HS-27A (cell line): ENCODE results near the gene LZTFL1.

Source experiments
- DNase-seq: peaks from one replicate; pipeline ENCODE4 v3.0.0-alpha.2; 2012; ENCODE audit warnings: low read depth, missing footprints

Gene LZTFL1, protein sequence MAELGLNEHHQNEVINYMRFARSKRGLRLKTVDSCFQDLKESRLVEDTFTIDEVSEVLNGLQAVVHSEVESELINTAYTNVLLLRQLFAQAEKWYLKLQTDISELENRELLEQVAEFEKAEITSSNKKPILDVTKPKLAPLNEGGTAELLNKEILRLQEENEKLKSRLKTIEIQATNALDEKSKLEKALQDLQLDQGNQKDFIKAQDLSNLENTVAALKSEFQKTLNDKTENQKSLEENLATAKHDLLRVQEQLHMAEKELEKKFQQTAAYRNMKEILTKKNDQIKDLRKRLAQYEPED

GRCh38 chr3:45841757-45842491 lies at the start of gene LZTFL1:
Gene LZTFL1, minus strand, starts transcription at chr3:45842119. Its CDS starts 128 bp downstream, at chr3:45841991.
- peak; percentile 90 for DNase-seq

DNA sequence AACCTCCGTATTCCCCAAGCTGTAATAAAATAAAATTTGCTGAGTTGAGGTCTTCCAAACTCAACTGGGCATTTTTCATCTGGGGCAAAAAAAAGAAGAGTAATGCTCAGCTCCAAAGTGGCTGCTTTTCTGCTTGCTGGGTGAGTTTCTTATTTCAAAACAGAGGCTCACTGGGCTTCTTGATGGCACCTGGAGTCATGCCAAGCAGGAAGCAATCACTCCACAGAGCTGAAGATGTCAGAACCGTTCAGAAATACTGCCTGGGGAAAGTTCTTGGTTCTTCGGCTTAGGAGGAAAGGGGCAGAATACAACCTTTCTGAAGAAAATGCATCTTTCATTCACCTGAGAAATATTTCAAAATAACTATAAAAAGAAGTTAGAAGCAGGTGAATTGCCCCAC lies 48.5 kb upstream of the LZTFL1 start:
- DNase-seq, result no peak

DNA sequence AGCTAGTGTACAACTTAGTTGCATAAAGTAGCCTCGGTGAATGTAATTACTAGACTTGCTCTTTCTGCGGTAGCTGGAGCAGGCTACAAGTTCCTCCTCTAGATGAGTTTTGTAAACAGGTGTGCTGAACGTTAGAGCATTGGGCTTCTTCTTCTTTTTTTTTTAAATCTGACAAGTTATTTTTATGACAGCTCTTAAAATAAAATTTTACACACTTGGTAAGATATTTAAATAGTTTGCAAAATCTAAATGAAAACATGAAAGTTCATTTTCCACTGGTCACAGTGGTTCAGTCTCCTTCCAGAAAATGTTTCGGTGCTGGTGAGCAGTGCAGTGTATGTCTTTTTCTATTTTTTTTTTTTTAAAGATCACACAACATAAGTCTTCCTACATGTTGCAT lies 47.4 kb upstream of the LZTFL1 start:
- no peak for DNase-seq

- DNase-seq, result no peak
Measured at GRCh38 chr3:45887759-45888511, 46.0 kb upstream of the LZTFL1 start.

DNA sequence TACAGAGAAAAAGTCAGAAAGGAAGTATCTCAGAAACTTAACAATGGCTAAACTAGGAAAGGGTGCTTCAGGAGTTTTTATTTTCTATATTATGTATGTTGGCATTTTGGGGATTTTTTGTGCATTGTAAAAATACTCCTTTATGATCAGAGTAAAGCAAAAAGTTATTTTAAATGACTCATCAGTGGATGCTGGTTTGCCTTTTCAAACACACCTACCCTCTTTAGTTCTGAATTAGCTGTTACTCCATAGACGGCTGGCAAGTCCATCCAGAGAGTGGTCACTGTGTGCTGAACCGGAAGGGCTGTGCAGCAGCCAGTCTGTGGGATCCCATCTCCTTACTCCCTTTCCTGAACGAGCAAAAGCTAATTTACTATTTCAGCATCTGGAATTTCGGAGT lies 45.4 kb upstream of the LZTFL1 start:
- no peak for DNase-seq

- no peak for DNase-seq
Measured at GRCh38 chr3:45885979-45886705, 44.2 kb upstream of the LZTFL1 start, which contains the start of gene CCR9. Gene CCR9, plus strand, starts transcription at chr3:45886543. Its CDS starts 8,391 bp downstream, at chr3:45894934.

DNA sequence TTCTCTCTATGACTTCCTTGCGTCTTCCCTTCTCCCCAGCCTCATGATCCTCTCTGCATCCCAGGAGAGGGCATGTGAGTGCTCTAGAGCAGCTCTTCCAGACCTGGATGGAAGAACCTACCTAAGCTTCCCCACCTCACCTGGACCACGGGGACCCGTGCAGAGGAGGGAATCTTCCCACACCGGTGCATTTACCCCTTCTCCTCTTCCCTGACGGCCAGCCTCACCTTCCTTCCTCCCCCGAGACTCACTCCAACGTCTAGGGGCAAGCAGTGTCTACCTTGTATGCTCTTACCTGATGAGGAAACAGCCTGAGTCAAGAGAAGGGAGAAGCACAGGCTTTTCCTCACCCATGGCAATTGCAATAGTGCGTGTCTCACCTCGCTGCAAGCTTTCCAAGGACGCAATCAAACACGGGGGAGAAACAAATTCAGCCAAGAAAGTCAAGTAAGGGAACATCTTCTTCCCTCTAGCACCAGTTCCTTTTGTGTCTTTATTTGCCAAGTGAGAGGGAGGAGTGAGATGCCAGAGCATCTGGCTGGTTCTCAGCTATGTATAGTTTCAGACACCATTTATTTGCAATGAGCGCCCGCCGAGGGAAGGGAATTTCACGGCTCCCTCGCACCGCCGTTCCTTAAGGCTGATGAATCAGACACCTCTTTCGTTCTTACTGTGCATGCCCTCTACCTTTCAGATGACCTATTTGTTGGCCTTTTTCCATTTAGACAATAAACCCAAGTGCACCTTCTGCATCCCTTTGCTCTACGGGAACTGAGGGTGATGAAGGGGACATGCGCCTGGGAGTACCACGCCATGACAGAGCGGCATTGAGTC lies 42.7 kb upstream of the LZTFL1 start:
- no peak for DNase-seq

- no peak for DNase-seq
Measured at GRCh38 chr3:45881078-45882022, 39.4 kb upstream of the LZTFL1 start.

DNA sequence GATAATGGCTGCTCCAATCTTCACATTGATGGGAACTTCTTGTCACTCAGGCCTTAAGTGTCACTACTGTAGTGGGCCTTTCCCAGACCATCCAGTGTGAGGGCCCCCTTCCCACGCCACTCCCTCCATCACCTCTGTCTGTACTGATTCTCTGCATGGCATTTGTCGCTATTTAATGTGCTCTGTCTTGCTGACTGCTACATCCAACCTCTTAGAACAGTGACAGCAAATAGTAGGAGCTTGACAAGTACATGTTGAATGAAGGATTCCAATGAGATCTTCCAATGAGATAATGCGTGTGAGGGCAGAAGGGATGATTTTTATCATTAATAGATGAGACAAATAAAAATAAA lies 38.8 kb upstream of the LZTFL1 start:
- no peak for DNase-seq

GRCh38 chr3:45878124-45878523 lies 36.2 kb upstream of the LZTFL1 start:
- no peak for DNase-seq

DNA sequence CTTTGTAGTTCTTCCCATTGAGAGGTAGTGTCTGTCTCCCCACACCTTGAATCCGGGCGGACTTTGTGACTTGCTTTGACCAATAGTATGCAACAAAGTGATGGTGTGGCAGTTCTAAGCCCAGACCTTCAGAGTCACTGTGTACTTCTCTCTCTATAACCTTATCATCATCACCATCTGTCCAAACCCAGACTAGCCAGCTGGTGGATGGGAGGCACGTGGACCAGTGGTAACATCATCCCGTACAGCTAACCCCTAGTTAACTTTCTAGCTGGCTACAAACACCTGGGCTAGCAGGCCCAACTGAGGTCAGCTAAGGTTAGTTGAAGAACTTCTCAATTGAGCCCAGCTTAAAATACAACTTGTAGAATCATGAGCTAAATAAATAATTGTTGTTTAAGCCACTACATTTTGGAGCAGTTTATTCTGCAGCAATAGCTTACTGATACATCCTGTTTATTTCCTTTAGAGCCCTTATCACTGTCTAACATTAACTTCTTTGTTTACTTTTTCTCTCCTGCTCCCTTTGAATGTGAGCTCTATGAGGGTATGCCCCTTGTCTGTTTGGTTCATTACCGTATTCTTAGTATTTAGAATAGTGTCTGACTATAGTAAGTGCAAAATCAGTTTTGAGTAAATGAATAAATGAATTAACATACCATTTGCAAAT lies 32.9 kb upstream of the LZTFL1 start:
- no peak for DNase-seq

- DNase-seq, result no peak
Measured at GRCh38 chr3:45873638-45874037, 31.7 kb upstream of the LZTFL1 start.

DNA sequence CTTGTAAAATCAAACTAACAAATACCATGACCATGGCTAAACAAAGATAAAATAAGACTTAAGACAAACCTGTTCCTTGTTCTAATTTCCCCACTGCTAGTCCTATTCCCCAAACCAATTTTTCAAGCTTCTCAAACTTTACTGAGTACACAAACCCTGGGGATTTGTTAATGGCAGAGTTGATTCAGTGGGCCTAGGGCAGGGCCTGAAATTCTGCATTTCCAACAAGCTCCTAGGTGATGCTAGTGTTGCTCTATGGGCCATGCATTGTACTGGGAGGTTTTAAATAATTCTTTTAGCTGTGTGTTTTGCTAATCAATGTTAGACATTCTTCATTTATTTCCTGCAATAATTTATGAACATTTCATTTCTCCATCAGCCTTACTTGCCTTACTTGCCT lies 31.1 kb upstream of the LZTFL1 start:
- DNase-seq, result no peak

DNA sequence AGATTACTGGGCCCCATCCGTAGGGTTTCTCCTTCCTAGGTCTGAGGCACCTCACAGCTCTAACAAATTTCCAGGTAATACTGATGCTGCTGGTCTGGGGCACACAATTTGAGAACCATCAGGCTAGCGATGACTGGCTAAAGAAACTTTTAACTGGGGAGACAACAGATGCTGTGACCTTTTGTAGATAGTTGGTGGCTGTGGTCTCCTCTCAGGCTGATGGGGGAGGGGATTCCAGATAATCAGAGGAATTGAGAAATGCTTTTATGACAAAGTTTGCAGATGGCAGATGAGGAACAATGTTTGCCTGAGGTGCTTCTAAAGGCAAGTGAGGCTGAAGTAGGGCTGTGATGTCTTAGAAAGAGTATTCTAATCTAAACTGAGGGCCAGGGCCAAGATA lies 30.6 kb upstream of the LZTFL1 start:
- DNase-seq, result no peak

DNA sequence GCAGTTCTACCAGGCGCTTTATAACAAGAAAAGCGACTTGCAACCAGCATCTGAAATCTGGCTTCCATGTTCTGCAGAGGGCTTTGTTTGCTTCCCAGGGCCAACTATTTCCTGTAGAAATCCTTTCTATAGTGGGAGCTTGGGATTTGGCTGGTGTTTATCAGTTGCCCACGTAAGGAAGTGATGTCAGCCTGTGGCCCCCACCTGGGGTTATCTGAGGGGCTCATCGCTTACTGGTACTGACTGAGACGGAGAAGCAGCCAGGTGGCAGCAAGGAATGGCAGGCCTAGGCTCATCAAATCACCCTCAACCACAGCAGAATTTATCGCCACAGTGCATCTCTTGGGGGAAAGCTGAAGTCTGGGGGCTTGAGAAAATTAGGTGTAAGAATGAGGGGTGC lies 29.9 kb upstream of the LZTFL1 start:
- no peak for DNase-seq

DNA sequence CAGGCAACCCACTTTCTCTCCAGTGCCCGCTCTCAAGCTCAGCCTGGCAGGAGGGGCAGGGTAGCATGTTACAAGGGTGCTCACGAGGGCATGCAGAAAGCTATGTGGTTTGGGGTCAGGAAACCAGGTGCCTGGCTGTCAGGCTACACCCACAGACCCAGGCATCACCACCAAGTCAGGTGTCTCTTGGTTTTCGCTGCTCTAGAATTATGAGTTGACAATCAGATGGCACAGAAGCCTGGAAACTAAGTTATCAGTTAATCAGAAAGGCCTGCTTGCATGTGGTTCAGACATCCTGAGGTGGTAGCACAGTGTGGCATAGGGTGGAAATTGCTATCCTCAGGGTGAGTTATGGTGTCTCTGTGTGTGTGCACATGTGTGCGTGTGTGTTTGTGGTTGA lies 28.2 kb upstream of the LZTFL1 start:
- DNase-seq, result no peak

- DNase-seq, result no peak
Measured at GRCh38 chr3:45869638-45870037, 27.7 kb upstream of the LZTFL1 start.

DNA sequence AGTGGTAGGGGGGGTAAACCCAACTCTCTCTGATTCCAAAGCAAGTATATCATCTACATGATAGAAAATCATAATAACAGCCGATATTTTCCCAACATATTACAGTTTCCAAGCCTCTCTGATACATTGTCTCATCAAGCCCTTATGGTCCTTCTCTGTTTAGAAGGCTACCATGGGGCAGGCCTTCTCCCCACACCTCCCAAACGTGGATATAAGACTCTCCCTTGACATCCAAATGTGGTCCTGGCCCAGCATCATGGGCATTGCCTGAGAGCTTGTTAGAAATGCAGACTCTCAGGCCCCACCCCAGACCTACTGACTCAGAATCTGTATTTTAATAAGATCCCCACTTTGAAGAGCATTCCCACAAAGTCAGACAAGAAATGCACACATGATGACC lies 26.7 kb upstream of the LZTFL1 start:
- DNase-seq, result no peak

- no peak for DNase-seq
Measured at GRCh38 chr3:45868213-45868612, 26.3 kb upstream of the LZTFL1 start.

GRCh38 chr3:45865563-45865962 lies 23.6 kb upstream of the LZTFL1 start:
- DNase-seq, result no peak
